Activated effector memory CD4-positive, alpha-beta T cell treated with anti-CD3 and anti-CD28 coated beads, Interleukin-2, amount 50 U/mL, for 16 hours (primary cell): ENCODE data around the gene OR4A47.
"Not testable (repeated sequence)": the region's sequence is repeated elsewhere in the genome, so short reads cannot be mapped to it uniquely, and the experiment has no call there.

ENCODE experiments used
- DNase-seq: peaks from one replicate; pipeline ENCODE4 v3.0.0-alpha.2; 2020

The OR4A47 gene

DNA sequence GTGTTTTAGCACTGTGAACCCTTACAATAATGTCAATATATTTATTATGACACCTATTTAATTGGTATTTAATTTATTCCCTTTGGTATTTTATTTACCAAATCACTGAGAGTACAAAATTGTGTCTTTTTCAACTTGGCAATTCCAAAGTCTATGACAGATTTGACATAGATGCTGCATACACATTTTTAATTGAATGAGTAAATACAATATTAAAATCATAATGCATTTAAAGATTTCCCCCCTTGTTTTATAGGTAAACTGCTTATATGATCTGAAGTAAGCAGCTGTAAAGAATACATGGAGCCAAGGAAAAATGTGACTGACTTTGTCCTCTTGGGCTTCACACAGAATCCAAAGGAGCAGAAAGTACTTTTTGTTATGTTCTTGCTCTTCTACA, at the start of gene OR4A47:
TSS of gene OR4A47 (plus strand) at position 301 of the 400 bp plus-strand sequence. CDS start at position 301, 0 bp downstream.
- not testable (repeated sequence) for DNase-seq

- not testable (repeated sequence) for DNase-seq
Measured at GRCh38 chr11:48455909-48456308, 32.7 kb upstream of the OR4A47 start.

DNA sequence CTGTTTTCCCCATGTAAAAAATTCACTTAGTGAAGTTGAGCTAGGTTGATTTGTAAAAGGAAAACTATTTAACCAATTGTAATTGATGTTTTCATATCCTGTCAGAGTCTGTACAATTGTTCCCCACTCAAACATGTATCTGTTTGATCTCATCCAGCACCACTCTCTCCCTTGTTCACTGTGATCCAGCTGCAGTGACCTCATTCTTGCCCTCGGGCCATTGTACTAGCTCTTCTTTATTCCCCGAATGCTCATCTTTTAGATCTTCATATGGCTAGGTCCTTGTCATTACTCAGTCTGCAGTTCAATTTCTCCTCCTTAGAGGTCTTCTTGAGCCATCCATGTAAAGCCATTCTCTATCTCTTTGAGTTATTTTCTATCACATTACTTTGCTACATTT, 14.6 kb upstream of the OR4A47 start:
- not testable (repeated sequence) for DNase-seq

DNA sequence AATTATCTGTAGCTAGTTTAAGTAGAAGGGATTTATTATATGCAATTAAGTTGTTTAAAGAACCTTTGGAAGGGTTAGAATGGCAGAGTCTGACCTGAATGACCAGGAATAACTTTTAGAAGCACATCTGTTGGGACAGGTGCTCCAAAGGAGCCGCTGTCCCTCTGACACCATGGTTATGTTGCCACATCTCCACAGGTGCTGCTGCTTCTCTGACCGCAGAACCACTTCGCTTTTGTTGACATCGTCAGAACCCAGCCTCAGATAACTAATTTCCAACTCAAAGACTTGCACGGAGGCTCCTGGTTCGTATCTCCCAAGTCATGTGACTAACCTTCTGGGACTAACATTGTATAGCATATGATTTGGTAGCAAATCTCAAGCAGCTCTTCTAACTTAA, 13.9 kb upstream of the OR4A47 start:
- not testable (repeated sequence) for DNase-seq

DNA sequence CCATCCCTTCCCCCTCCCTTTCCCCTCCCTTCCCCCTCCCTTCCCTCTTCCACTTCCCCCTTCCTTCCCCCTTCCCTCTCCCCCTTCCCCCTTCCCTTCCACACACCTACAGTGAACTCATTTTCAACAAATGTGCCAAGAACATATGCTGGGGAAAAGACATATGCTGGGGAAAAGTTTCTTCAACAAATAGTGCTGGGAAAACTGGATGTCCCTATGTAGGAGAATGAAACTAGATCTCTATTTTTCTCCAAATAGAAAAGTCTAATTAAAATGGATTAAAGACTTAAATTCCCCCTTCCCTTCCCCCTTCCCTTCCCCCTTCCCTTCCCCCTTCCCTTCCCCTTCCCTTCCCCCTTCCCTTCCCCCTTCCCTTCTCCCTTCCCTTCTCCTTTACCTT, 17.6 kb downstream of the OR4A47 start:
- DNase-seq: not testable (repeated sequence)

- DNase-seq: no peak
Measured at GRCh38 chr11:48538991-48539390, 50.4 kb downstream of the OR4A47 start.
